ENCODE results near the gene KRTAP5-1. TPM values are rescaled to one million over a fixed set of nuclear protein-coding genes. Genes with fewer than 3 reads are reported as not detected.
"Not testable (repeated sequence)": the region's sequence is repeated elsewhere in the genome, so short reads cannot be mapped to it uniquely, and the experiment has no call there.

The KRTAP5-1 gene
- total RNA-seq (not detected in 2 replicates), polyA plus RNA-seq (not detected in 2 replicates)

- not testable (repeated sequence) for H3K4me3 ChIP-seq; H3K9me3 ChIP-seq (ENCODE audit: low read depth); H3K27ac ChIP-seq; H3K36me3 ChIP-seq; H3K4me1 ChIP-seq (ENCODE audit: low read depth); DNase-seq (ENCODE audit: low read depth in 1 of 2, low spot score in 1 of 2)
- H3K27me3 ChIP-seq, result peaks cover 49% of the 10 kb centered on the region
These were observed at the start of gene KRTAP5-1 for GRCh38 chr11:1584661-1585370. KRTAP5-1 (minus strand) TSS chr11:1585283; CDS start chr11:1585249, 34 bp downstream.

GRCh38 chr11:1633864-1634263 is 48.8 kb upstream of the KRTAP5-1 start:
- Histone ChIP-seq H3K4me3 (no peak overlapping the region), H3K4me1 (ENCODE audit: low read depth) (no peaks in the 10 kb centered on the region), H3K27me3 (peaks cover 38% of the 10 kb centered on the region), H3K27ac (no peak overlapping the region), H3K9me3 (ENCODE audit: low read depth) (no peaks in the 10 kb centered on the region), H3K36me3 (no peaks in the 10 kb centered on the region)
- no peak for TF ChIP-seq CTCF (IDR thresholded peaks at IDR 0.05; ENCODE audit: low read depth, low read length)
- DNase-seq (ENCODE audit: low read depth in 1 of 2, low spot score in 1 of 2), result no peak

GRCh38 chr11:1632053-1632714 is 47.1 kb upstream of the KRTAP5-1 start:
- Histone ChIP-seq H3K4me3 (no peak overlapping the region), H3K27ac (no peak overlapping the region), H3K4me1 (ENCODE audit: low read depth) (no peaks in the 10 kb centered on the region), H3K36me3 (no peaks in the 10 kb centered on the region), H3K27me3 (peaks cover 44% of the 10 kb centered on the region), H3K9me3 (ENCODE audit: low read depth) (no peaks in the 10 kb centered on the region)
- no peak for TF ChIP-seq CTCF (IDR thresholded peaks at IDR 0.05; ENCODE audit: low read depth, low read length)
- DNase-seq (ENCODE audit: low read depth in 1 of 2, low spot score in 1 of 2), result no peak

GRCh38 chr11:1631066-1631568 is 46.0 kb upstream of the KRTAP5-1 start:
- H3K27me3 ChIP-seq, result peaks cover 41% of the 10 kb centered on the region
- DNase-seq (ENCODE audit: low read depth in 1 of 2, low spot score in 1 of 2), result no peak
- TF ChIP-seq CTCF (IDR thresholded peaks at IDR 0.05; ENCODE audit: low read depth, low read length), result no peak
- H3K4me1 ChIP-seq (ENCODE audit: low read depth), result no peaks in the 10 kb centered on the region
- no peak overlapping the region for H3K4me3 ChIP-seq
- H3K27ac ChIP-seq, result no peak overlapping the region
- H3K9me3 ChIP-seq (ENCODE audit: low read depth), result no peaks in the 10 kb centered on the region
- no peaks in the 10 kb centered on the region for H3K36me3 ChIP-seq

- DNase-seq (ENCODE audit: low read depth in 1 of 2, low spot score in 1 of 2), result no peak
- Histone ChIP-seq H3K27ac (no peak overlapping the region), H3K4me3 (no peak overlapping the region), H3K9me3 (ENCODE audit: low read depth) (no peaks in the 10 kb centered on the region), H3K36me3 (no peaks in the 10 kb centered on the region), H3K4me1 (ENCODE audit: low read depth) (no peaks in the 10 kb centered on the region), H3K27me3 (peaks cover 40% of the 10 kb centered on the region)
- no peak for TF ChIP-seq CTCF (IDR thresholded peaks at IDR 0.05; ENCODE audit: low read depth, low read length)
These were observed 45.2 kb upstream of the KRTAP5-1 start for GRCh38 chr11:1630271-1630670.
